Measurements from ENCODE around the gene JAZF1. TPM values are rescaled to one million over a fixed set of nuclear protein-coding genes. Genes with fewer than 3 reads are reported as not detected.
A peak's percentile ranks its signal among the peaks of the same experiment; 100 is the strongest.

JAZF1 gene
- total RNA-seq, 3 donors from 2014 or later = 8.6 to 27.4 (median 10.5) TPM

- no peaks in the 10 kb centered on the region for H3K9me3 ChIP-seq
- H3K4me3 ChIP-seq = no peak overlapping the region
- no peaks in the 10 kb centered on the region for H3K4me1 ChIP-seq
- no peak for DNase-seq (ENCODE audit: low spot score in 2 of 2)
- intact Hi-C loops (cut with DNase I; ENCODE audit: low total_unique reads) = no loop called here
- TF ChIP-seq POLR2A (IDR thresholded peaks at IDR 0.05) (no peak), POLR2AphosphoS5 (IDR thresholded peaks at IDR 0.05) (no peak), CTCF (IDR thresholded peaks at IDR 0.05) (no peak)
- H3K36me3 ChIP-seq = no peaks in the 10 kb centered on the region
- H3K27me3 ChIP-seq = no peaks in the 10 kb centered on the region
- no peak overlapping the region for H3K27ac ChIP-seq
Measured at GRCh38 chr7:28136420-28136819, 44.2 kb downstream of the JAZF1 start.

GRCh38 chr7:28135760-28136159, 44.8 kb downstream of the JAZF1 start:
- no peak overlapping the region for H3K4me3 ChIP-seq
- no peak for DNase-seq (ENCODE audit: low spot score in 2 of 2)
- no peaks in the 10 kb centered on the region for H3K9me3 ChIP-seq
- no peaks in the 10 kb centered on the region for H3K4me1 ChIP-seq
- peak overlapping the region in 1 of 2 donors; percentile 14 for H3K27ac ChIP-seq
- no peaks in the 10 kb centered on the region for H3K27me3 ChIP-seq
- intact Hi-C loops (cut with DNase I; ENCODE audit: low total_unique reads) = no loop called here
- no peaks in the 10 kb centered on the region for H3K36me3 ChIP-seq
- TF ChIP-seq POLR2AphosphoS5 (IDR thresholded peaks at IDR 0.05) = no peak
- TF ChIP-seq POLR2A (IDR thresholded peaks at IDR 0.05) = no peak
- no peak for TF ChIP-seq CTCF (IDR thresholded peaks at IDR 0.05)

- TF ChIP-seq POLR2AphosphoS5 (IDR thresholded peaks at IDR 0.05) = no peak
- Histone ChIP-seq H3K9me3 (no peaks in the 10 kb centered on the region), H3K27ac (no peak overlapping the region), H3K27me3 (no peaks in the 10 kb centered on the region), H3K36me3 (no peaks in the 10 kb centered on the region), H3K4me1 (no peaks in the 10 kb centered on the region), H3K4me3 (no peak overlapping the region)
- DNase-seq (ENCODE audit: low spot score in 2 of 2) = no peak
- intact Hi-C loops (cut with DNase I; ENCODE audit: low total_unique reads) = no loop called here
Measured at GRCh38 chr7:28135315-28135714, 45.3 kb downstream of the JAZF1 start.

- no peak overlapping the region for H3K27ac ChIP-seq
- no peak for TF ChIP-seq POLR2A (IDR thresholded peaks at IDR 0.05)
- no peak for TF ChIP-seq CTCF (IDR thresholded peaks at IDR 0.05)
- TF ChIP-seq POLR2AphosphoS5 (IDR thresholded peaks at IDR 0.05) = no peak
- no peak for DNase-seq (ENCODE audit: low spot score in 2 of 2)
- no peaks in the 10 kb centered on the region for H3K4me1 ChIP-seq
- H3K4me3 ChIP-seq = no peak overlapping the region
- H3K36me3 ChIP-seq = no peaks in the 10 kb centered on the region
- no peaks in the 10 kb centered on the region for H3K9me3 ChIP-seq
- intact Hi-C loops (cut with DNase I; ENCODE audit: low total_unique reads) = no loop called here
- H3K27me3 ChIP-seq = no peaks in the 10 kb centered on the region
Measured at GRCh38 chr7:28133872-28134271, 46.7 kb downstream of the JAZF1 start.

- Histone ChIP-seq H3K9me3 (no peaks in the 10 kb centered on the region), H3K27ac (peak overlapping the region in 1 of 2 donors; percentile 11), H3K36me3 (no peaks in the 10 kb centered on the region), H3K27me3 (no peaks in the 10 kb centered on the region), H3K4me1 (no peaks in the 10 kb centered on the region), H3K4me3 (no peak overlapping the region)
- no peak for DNase-seq (ENCODE audit: low spot score in 2 of 2)
- intact Hi-C loops (cut with DNase I; ENCODE audit: low total_unique reads) = no loop called here
- TF ChIP-seq POLR2A (IDR thresholded peaks at IDR 0.05) = no peak
- no peak for TF ChIP-seq CTCF (IDR thresholded peaks at IDR 0.05)
- TF ChIP-seq POLR2AphosphoS5 (IDR thresholded peaks at IDR 0.05) = no peak
Measured at GRCh38 chr7:28132959-28133870, 47.4 kb downstream of the JAZF1 start.

Measured in breast epithelium (tissue), 4 donors.